GM10248 (cell line): ENCODE data around the gene HYI.

Experiments
- CTCF ChIA-PET: fragments of 300-600 bp; sonication (Branson Sonifier 250); formaldehyde crosslinking; extraction: SDS; loops from one replicate; lab custom pipeline; 2021; ENCODE audit warnings: antibody characterized with exemption; lab: Yijun Ruan, JAX
- POLR2A ChIA-PET: fragments of 350-650 bp; sonication (Branson Sonifier 250); formaldehyde crosslinking; extraction: SDS; loops from one replicate; lab custom pipeline; 2020; ENCODE audit warnings: antibody characterized with exemption; lab: Yijun Ruan, JAX
- DNase-seq: peaks from one replicate; pipeline ENCODE4 v3.0.0; 2012; ENCODE audit errors: extremely low spot score
- TF ChIP-seq, protein P1 (sequence below): IDR thresholded peaks from 2 replicates; pipeline ENCODE4 v1.5.1; 2012; ENCODE audit warnings: mild to moderate bottlenecking, low read depth; ENCODE audit errors: extremely low read depth, missing control alignments, control extremely low read depth

Gene HYI

DNA sequence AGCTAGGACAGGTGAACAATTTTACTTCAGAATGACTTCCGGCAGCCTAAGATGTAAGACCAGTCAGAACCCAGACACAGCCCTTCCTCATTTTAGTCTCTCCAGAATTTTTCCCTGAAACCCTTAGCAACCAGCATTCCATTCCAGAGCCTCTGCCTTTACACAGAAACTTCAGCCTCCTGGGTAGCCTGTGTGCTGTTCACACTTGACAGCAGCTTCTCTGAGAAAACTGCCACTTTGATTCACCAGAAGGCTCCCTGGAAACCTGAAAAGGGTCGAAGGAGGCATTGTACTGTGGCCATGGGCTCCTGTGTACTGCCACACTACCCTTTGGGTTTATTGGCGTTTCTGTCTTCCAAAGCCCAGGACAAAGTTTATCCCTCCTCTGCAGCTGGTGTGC is 17.4 kb downstream of the HYI start:
- TF ChIP-seq, protein P1, sequence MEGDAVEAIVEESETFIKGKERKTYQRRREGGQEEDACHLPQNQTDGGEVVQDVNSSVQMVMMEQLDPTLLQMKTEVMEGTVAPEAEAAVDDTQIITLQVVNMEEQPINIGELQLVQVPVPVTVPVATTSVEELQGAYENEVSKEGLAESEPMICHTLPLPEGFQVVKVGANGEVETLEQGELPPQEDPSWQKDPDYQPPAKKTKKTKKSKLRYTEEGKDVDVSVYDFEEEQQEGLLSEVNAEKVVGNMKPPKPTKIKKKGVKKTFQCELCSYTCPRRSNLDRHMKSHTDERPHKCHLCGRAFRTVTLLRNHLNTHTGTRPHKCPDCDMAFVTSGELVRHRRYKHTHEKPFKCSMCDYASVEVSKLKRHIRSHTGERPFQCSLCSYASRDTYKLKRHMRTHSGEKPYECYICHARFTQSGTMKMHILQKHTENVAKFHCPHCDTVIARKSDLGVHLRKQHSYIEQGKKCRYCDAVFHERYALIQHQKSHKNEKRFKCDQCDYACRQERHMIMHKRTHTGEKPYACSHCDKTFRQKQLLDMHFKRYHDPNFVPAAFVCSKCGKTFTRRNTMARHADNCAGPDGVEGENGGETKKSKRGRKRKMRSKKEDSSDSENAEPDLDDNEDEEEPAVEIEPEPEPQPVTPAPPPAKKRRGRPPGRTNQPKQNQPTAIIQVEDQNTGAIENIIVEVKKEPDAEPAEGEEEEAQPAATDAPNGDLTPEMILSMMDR = no peak
- POLR2A ChIA-PET = no interaction called here
- no peak for DNase-seq
- CTCF ChIA-PET = interaction anchor here (1.5 kb wide), 1 partner anchor 18 kb away, joined by 5 read pairs; the partner anchor contains the start of gene HYI

DNA sequence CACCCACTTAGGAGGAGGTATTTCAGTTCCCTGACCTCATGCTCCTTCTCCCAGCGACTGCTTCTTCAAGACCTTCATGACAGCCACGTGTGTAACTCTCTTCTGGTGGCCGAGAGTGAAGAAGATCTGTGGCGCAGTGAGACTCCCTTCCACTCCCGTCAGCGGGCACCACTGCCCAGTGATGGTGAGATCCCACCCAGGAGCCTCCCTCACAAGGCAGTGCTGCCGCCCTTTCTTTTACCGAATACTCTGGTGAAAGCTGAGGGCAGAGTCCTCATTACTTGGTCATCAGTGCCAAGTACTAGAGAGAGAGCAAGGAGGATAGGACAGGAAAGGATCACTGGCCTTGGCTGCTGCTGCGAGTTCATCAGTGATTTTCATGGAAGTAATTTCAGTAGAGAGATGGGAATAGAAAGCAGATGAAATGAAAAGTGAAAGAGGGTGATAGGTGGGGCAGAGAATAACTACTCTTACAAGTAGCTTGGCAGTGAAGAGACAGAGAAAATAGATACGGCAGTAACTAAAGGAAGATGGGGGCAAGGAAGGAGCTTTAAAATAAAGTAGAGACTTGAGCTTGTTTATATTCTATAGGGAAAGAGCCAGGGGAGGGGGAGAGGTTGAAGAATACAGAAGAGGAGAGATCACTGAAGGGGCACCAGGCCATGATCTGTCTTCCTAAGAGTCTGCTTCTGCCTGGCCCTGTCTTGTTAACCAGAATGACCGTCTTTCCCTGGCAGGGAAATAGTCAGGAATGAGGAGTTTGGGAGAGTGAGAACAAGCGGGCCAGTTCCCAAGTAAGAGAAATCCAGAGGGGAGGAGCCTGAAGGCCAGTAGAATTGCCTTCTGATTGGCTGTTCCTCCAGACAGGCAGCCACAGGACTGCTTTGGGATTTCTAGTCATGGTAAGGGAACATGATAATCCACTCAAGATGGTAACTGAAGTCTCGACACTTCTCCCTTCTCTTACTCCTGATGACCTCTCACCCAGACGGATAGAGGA is 18.3 kb downstream of the HYI start:
- TF ChIP-seq, protein P1 = no peak
- POLR2A ChIA-PET = no interaction called here
- DNase-seq = no peak
- CTCF ChIA-PET = interaction anchor here (0.9 to 2.2 kb wide), 4 partner anchors 19 to 499 kb away, joined by 3 to 5 read pairs (median 4); partner anchors contain the start of gene HYI

DNA sequence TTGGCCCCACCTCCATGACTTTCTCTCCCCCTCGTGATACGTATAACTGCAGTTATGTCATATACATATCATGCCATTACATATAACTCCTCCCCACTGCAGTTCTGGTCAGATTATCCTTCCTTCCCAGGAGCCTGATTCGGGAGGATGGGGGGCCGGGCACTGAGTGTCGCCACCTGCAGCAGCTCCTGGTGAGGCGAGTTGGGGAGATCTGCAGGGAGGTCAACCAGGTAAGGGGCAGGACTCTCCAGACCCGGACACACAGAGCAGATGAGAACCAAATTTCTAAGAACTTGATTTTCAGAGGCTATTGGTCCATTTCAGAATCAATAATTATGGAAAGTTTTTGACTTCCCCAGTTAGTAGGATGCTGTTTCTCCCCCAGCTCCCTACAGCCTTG is 19.5 kb downstream of the HYI start:
- ChIA-PET POLR2A (no interaction called here), CTCF (interaction anchor here (0.9 to 2.2 kb wide), 3 partner anchors 19 to 500 kb away, joined by 3 to 5 read pairs (median 4); no protein-coding TSS in a partner anchor)
- DNase-seq = no peak
- TF ChIP-seq, protein P1 = no peak

DNA sequence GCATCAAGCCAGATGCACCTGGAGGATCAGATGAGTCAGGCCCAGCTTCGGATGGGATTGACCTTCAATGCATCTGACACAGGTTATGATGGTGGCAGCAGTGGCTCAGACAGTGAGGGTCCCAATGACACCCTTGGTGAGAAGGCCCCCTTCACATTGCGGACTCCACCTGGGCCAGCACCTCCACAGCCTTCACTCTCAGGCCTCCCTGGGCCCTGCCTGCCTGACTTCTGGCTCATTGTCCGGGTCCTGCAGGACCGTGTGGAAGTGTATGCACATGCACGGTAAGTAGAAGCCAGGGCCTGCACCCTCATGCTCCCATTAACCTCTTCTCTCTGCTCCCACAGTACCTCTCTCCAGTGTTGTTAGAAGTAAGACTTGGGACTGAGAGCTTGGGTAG is 20.8 kb downstream of the HYI start:
- CTCF ChIA-PET = interaction anchor here (1.7 kb wide), 1 partner anchor 20 kb away, joined by 4 read pairs; no protein-coding TSS in a partner anchor
- TF ChIP-seq, protein P1 = no peak

DNA sequence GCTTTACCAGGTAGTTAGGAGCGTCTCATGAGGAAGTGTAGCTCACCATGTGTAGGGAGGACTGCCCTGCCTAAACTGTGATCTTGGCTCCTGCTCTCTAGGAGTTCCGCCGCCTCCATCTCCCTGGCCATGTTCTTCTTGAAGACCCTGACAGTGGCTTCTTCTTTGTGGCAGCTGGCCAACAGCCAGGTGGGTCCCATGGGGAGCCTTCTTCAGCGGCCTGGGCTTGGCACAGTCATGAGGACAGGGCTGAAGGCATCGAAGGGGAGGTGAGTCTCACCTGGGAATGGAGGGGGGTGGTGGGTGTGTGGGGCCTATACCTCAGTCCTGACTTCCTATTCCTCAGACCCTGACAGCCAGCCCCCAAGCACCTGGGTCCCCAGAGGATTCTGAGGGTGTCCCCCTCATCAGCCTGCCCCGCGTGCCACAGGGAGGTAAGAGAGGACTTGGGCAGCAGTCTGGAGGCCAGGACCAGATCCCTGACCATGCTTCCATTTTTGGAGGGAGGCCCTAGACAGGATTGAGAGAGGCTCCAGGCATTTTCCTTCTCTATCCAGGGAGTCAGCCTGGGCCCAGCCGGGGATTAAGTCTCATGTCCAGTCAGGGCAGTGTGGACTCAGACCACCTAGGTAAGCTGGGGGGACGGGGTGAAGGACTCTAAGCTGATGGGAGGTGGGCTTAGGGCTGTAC is 21.4 kb downstream of the HYI start:
- TF ChIP-seq, protein P1 = no peak
- CTCF ChIA-PET = no interaction called here
- no peak for DNase-seq
- POLR2A ChIA-PET = no interaction called here

More for the DNA sequence above, 20.8 kb downstream of the HYI start:
- POLR2A ChIA-PET = no interaction called here
- DNase-seq = no peak

DNA sequence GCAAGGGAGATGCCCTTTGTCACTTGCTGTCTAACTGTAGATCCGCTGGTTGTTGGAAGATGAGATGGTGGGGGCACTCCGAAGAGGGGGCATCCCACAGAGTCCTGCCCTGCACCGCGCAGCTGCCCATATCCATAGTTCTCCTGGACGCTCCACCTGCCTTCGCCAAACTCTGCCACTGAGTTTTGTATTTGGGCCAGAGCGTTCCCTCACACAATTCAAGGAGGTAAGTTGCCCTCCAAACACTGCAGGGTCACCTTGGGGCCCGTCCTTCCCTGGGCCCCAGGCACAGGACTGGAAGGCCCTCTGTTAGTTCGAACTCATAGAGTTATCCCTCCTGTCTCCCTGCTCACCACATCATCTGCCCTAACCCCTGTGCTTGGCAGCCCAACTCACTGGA is 22.1 kb downstream of the HYI start:
- ChIA-PET CTCF (no interaction called here), POLR2A (no interaction called here)
- DNase-seq = no peak
- TF ChIP-seq, protein P1 = no peak
